ENCODE data around the gene TRABD.

DNA sequence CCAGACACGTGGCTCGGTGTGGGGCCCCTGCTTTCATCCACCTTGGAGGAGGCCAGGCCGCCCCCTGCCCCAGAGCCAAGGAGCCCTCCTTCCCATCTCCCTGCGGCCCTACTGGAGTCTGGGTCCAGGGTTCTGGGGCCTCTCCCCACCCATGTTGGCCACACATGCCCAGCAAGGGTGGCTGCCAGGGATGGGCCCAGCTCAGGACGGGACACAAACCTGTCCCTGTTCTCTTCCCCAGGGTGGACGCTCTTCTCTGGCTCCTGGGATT, 10.6 kb upstream of the TRABD start:
- TF ChIP-seq, protein P1, sequence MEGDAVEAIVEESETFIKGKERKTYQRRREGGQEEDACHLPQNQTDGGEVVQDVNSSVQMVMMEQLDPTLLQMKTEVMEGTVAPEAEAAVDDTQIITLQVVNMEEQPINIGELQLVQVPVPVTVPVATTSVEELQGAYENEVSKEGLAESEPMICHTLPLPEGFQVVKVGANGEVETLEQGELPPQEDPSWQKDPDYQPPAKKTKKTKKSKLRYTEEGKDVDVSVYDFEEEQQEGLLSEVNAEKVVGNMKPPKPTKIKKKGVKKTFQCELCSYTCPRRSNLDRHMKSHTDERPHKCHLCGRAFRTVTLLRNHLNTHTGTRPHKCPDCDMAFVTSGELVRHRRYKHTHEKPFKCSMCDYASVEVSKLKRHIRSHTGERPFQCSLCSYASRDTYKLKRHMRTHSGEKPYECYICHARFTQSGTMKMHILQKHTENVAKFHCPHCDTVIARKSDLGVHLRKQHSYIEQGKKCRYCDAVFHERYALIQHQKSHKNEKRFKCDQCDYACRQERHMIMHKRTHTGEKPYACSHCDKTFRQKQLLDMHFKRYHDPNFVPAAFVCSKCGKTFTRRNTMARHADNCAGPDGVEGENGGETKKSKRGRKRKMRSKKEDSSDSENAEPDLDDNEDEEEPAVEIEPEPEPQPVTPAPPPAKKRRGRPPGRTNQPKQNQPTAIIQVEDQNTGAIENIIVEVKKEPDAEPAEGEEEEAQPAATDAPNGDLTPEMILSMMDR (IDR thresholded peaks at IDR 0.05; ENCODE audit: poor library complexity, severe bottlenecking): no peak
- no peak for TF ChIP-seq EZH2 (IDR thresholded peaks at IDR 0.05; ENCODE audit: borderline replicate concordance, insufficient read depth, low read length, poor library complexity, severe bottlenecking)

All from neural cell (in vitro differentiated cells).